Stimulated activated CD8-positive, alpha-beta memory T cell treated with anti-CD3 and anti-CD28 coated beads, Interleukin-4, amount 100 ng/mL, for 24 hours (primary cell): Measurements from ENCODE around the gene VSTM4.

Experiments used
- DNase-seq: peaks from one replicate; pipeline ENCODE4 v3.0.0-alpha.2; 2020; ENCODE audit warnings: low read depth

Gene VSTM4

DNA sequence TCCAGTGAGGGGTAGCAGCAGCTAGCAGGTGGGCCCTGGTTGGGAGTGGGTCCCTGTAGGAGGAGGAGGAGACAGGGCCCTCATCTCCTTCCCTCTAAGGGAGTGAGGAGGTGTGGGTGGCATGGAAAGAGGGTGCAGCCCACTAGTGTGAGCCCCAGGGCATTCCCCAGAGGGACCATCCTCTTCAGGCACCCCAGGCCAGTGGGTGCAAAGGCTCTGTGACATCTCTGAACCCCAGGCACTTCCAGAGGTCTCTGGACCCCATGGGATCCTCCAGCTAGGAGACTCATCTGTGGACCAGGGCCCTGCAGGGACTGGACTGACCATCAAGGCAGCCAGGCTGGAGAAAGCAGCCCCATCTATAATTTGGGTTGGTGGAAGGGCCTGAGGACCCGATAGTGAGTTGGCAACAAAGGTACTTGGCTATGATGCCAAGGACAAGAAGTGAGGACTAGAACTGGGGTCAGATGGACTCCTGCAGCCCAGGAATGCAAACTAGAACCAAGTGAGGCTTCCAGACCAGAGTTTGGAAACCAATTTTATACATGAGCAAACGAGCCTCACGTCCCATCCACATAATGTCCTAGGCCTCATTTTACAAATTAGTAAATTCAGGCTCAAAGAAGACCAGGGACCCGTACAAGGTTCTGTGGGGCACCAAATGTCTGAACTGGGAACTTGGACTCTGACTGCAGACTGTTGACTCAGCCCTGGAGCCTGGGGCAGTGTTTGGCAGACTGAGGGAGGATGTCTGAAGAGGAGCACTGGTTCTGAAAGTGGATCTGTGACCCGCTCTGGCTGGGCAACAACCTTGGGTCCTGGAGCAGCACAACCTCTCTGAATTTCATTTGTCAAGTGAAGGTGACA lies 1.4 kb upstream of the VSTM4 start:
- DNase-seq: no peak

DNA sequence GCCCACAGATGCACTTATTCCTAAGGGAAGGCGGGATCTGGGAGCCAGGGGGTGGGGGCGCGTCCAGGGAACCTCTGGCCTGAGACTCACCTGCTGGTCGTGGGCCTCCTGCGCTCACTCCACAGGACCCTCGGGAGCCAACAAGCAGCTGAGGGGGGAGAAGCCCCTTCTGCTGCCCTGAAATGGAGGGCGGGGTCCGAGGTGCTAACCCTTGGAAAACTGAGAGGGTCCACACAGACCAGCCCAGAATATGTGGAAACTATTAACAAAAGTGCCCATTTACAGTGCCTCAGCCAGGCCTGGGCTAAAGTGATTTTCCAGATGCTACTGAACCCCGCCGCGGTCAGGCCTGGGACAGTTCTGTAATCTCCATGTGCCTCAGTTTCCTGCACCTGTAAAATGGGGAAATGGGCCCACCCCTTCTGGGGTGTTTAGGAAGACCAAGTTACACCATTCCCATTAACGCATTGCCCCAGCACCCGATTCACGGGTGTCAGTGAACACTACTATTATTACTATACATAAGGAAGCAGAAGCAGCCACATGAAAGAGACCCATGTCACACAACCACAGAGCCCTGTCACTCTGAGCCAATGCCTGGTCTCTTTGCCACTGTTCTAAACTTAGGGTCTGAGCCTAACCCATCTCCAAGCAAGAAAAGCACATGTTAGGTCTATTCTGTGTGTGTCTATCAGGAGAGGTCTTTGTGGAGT lies 630 bp upstream of the VSTM4 start:
- no peak for DNase-seq

DNA sequence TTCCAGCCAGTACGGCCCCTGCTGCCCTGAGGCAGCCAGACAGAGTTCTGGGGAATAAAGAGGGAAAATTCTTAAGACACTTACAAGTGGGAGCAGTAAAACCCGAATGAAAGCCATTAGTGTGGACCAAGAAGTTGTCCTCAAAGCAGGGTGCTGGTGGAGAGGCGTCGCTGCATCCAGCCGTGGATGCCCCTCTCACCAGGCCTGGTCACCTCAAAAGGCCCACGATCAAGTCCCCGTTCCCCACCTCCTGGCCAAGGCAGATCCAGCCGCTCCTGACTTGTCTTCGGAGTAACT lies 656 bp downstream of the VSTM4 start:
- DNase-seq: no peak

DNA sequence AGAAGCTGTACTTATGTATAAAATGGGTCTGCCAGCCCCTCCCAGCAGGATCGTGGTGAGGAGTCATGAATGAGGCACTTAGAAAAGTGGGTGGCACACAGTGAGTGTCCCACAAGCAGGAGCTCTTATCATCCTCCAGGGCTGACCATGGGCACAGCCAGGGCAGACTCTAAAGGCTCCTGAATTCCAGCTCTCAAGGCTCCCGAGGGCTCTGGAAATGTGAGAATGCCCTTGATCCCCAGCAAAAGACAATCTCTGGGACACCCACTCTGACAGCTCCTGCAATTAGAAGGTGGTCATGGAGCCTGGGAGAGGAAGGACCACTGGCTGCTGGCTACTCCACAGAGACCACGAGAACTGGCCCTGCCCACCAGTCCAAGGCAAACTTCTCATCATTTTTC lies 1.6 kb downstream of the VSTM4 start:
- DNase-seq: no peak

DNA sequence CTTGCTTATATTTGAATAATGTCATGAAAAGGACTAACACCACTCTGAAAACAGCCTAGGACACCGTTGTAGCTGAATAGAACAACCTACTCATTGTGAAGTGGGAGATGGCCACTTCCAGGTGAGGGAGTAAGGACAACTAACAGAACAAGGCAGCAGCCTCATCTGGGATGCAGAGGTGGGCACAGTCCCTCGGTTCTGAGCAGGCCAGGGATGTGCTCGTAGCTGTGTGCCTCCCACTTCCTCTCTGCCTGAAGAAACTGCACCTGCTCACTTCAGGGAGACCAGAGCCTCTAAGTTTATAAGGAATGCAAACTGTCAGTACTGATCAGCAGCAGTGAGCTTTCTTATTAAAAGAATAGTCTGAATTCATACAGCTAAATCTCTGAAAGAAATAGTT lies 2.5 kb downstream of the VSTM4 start:
- DNase-seq: no peak

DNA sequence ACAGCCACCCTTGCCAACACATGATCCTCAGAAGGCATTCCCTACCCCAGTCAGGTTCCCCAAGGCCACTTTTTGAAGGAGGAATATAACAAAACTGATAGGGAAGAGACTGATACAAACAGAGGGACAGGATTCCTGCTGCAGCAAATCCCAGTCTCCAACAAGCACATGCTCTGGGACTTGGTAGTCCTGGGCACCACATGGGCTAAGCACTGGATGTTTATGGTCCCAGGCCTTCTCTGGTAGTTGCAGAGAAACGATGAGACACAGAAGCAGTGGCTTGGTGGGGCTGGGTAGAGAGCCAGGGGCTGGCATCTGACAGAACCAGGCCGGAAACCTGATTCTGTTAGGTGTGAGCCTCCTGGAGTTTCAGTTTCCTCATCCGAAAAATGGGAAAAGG lies 3.2 kb downstream of the VSTM4 start:
- no peak for DNase-seq

DNA sequence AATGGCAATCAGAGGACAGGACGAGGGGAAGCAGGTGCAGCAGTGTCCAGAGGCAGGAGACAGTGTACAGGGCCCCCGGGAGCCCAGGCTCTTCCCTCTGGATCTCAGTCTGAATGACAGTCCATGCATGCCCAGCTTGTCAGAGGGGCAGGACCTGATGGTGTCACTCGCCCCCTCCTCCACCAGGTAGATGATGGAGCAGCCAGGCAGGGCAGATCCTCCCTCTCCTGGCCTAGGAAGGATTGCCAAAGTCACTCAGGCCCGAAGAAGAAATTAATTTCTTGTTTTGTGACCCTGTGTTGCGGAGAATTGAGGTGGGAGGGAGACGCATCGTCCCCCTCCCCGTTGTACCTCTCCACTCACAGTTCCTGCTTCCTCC lies 4.0 kb downstream of the VSTM4 start:
- no peak for DNase-seq

DNA sequence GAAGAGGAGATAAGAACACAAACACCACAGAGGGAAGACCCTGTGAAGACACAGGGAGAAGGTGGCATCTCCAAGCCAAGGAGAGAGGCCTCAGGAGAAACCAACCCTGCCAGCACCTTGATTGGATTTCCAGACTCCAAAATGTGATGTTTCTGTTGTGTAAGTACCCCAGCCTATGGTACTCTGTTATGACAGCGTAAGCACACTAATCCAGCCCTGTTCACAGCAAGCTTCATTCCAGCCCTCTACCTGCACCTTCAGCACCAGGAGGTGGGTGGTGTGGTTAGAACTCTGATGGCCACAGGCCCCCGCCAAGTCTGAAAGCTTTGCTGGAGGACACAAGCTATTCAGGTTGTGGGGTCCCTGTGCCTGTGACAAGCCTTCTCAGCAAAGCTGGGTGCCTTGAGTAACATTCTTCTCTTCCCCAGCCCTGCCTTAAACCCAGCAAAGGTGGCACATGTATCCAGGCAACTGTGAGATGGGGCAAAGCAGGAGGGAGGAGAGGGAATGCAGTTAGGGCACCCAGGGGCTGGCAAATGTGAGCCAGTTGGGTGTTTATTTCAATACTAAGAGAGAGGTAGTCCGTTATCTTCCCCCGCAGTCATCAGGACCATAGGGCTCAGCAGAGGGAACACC lies 4.5 kb downstream of the VSTM4 start:
- DNase-seq: no peak

DNA sequence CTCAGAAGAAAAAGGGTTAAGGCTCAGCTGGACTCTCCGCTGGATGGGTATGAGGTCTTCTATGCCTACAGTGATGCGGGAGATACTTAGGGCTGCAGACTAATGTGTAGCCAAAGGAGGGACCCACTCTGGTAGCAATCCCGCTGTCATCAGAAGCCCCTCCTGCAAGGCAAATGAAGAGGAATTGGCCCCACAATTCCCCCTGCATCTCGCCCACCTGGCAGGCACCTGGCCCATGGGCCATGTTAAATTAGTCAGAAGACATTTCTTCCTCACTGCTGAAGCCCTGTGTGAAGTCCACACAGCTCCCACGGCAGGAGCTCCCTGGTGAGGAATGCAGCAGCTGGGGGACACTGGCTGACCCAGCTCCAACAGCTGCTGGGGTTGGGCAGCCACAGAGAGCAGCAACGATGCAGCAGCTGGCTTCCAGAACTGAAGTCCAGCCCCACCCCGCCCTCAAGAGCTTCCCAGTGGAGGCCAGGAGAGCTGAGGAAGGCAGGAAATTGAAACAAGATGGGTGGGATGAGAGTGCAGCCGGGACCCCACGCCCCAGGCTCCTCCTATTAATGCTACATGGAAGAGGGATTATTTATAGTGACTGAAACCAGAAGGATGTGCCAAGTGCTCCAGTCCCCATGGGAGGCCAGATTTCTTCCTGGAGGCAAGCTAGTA lies 5.5 kb downstream of the VSTM4 start:
- no peak for DNase-seq

DNA sequence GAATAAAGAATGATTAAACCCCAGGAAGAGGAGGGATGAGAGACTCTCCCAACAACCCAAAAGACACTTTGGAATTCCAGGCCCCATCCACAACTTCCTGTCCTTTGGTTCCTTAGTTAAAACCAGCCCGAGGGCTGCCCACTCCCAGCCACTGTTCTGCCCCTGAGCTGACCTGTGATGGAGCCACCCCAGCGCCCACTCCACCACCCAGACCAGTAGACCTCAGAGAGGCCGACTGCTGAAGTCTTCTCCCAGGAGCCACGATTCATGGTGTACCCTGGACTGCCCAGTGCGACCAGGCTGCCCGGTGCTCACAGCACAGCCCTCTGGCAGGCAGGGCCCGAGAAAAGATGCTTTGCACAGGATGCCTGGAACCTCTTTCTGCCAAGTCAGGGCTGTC lies 6.7 kb downstream of the VSTM4 start:
- DNase-seq: no peak

DNA sequence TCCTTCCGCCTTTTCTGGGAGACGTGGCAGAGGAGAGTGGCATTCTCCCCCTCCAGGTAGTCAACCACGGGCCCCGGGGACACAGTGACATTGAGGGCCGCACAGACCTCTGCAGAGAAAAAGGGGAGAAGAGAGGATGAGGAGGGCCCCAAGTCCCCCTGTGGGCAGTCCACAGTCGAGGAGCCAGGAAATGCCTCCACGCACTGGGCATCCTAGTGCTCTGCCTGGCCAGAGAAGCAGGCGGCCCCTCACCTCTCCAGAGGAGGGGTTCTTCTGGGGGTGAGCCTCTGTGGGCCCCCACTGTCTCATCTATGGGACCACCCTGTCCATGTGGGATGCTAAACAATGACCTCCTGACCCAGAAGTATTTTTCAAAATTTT lies 7.4 kb downstream of the VSTM4 start:
- no peak for DNase-seq

DNA sequence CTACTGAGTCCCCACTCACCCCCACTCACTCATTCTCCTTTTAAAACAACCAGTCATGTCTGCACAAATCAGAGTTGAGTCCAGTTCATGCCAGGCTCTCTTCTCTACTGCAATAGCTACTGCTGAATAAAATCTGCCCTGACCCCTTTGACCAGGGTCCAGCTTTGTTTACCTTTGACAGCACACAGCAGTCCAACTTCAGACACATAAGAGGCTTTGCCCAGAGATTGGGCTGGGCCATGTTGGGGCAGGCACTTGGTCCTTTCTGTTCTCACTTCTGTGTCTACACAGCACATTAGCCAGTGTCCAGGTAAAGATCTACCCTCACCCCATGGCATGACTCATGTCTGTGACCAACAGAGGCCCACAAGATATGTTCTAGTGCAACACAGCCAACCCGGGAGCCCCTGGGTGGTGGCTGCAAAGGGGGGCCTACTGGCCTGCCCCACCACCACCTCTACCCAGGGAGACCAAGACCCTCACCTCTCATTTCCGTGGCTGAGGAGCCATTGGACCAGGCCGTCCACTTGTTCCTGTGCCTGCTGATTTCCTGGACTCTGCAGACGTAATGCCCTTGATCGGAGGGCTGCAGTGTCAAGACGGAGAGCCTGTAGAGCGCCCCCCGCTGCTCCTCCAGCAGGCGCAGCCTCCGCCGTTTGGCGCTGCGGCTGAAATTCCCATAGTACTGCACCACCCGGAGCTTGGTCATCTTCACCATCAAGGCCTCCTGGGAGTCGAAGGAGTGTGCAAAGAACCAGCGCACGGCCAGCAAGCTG lies 8.0 kb downstream of the VSTM4 start:
- no peak for DNase-seq

DNA sequence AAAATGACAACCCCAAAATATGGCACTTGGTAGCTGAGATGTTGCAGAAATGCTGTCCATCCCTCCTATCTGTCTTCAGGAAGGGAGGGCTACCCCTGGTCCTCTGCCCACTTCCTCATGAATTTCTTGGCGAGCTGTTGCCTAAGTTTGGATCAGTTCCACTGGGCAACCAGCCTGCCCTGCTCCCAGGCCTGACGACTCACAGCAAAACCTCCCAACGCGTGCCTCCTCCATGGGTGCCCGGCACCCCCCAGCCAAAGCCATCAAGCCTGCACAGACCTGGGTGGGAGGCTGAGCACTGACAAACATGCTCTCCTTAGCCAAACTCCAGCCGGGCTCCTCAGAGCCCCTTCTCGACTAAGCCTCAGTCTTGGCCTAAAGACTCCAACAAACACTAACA lies 8.9 kb downstream of the VSTM4 start:
- DNase-seq: no peak

DNA sequence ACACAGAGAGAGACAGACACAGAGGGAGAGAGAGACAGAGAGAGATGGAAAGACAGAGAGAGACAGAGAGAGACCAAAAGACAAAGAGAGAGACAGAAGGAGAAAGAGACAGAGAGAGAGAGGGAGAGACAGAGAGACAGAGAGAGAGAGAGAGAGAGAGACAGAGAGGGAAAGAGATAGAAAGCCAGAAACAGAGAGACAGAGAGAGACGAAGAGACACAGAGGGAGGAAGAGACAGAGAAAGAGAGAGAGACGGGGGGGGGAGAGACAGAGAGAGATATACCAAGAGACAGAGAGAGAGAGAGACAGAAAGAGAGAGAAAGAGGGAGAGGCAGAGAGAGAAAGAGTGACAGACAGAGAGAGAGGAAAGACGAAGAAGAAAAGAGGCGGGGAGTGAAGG lies 10.2 kb downstream of the VSTM4 start:
- no peak for DNase-seq

DNA sequence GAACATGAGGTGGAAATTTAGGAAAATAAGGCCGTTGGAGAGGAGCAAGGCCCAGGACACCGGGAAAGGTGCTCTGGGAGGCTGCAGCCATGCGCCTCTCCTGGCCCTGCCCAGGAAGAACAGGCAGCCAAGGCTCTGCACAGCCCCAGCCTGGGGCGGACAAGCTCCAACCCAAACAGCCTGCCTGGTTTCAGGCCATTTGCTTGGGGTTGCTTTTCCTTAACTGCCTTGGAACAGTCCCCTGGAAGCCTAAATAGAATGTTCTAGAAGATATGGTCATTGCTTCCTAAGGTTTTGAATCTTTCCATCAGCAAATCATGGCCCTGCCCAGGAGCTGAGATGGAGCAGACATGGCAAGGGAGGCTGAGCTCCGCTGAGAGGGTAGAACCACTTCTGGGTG lies 11.0 kb downstream of the VSTM4 start:
- DNase-seq: no peak

DNA sequence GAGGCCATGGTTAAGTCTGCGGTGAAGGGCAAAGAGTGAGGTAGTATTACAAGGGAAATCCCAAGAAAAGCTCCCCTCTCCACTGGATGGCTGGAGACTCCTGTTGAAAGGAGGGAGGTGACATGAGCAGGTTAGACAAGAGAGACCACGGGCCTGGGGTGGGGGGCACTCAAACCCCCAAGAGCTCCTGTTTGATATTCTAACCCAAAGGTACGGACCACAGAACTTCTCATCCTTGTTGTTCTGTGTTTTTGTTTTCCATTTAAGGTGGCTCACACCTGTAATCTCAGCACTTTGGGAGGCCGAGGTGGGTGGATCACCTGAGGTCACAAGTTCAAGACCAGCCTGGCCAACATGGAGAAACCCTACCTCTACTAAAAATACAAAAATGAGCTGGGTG lies 11.6 kb downstream of the VSTM4 start:
- DNase-seq: no peak

DNA sequence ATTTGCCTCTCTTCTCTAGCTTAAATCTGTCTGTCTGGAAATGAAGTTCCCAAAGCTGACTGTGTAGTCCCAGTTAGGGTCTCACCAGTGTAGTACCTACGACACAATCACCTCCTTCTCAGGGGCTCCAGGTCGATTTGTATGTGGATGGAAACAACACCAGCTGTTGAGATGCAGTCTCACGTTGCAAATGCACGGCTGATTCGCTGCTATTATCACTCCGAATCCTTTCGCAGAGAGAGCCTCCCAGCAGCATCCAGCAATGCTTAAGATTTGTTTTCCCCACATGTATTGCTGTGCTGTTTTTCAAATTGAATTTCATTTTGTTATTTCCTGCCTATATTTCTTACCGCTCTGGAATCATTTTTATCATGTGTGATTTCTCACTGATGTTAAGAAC lies 16.3 kb downstream of the VSTM4 start:
- no peak for DNase-seq

DNA sequence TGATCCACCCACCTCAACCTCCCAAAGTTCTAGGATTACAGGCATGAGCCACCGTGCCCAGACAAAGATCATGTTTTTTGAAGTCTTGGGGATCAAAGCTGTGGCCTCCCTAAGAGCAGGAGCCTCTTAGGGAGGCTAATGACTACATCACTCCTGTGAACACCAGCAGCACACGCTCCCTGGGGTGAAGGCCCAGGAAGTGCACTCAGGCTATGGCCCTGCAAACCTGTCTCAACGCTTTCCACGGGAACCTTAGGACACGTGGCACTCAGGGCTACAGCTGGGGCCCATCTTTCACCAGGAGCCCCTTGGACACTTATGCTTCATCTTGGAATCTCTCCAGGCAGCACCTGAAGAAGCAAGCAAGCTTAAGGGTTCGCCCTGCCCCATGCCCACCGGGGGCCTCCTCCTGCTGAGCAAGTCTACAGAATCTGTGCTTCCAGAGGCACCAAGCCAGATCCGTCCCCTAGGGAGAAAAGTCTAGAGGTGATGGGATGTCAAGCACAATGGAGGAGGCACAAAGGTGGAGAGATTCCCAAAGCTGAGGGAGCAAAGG lies 18.4 kb downstream of the VSTM4 start:
- no peak for DNase-seq

DNA sequence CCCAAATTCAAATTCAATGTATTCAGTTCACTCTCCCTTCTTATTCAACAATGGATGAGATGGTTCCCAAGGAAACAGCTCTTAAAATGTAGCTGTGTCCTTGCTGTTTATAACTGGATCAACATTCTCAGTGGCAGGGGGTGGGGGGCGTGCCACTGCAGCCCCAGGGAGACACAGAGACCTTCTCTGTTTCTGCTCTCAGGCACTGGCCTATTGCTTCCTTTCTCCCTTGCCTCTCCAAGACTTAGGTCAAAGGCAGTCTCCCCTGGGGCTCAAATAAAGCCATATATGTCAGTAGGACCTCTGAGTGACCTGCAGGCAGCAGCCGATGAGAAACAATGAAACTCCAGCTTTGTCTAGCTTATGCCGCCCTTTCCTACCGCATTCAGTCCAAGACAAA lies 20.7 kb downstream of the VSTM4 start:
- no peak for DNase-seq

DNA sequence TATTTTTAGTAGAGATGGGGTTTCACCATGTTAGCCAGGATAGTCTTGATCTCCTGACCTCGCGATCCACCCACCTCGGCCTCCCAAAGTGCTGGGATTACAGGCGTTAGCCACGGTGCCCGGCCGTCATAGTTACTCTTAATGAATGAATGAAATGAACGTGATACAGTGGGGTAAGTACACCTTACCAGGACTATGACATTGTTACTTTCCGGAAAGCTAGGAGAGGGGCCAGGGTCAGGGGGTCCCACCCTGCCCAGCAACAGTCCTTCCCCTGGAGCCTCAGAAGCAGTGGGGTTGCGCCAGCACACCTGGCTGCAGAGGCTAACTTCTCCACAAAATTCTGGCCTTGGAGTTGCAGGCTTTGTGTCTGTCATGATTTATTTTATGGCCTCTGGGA lies 21.4 kb downstream of the VSTM4 start:
- no peak for DNase-seq

DNA sequence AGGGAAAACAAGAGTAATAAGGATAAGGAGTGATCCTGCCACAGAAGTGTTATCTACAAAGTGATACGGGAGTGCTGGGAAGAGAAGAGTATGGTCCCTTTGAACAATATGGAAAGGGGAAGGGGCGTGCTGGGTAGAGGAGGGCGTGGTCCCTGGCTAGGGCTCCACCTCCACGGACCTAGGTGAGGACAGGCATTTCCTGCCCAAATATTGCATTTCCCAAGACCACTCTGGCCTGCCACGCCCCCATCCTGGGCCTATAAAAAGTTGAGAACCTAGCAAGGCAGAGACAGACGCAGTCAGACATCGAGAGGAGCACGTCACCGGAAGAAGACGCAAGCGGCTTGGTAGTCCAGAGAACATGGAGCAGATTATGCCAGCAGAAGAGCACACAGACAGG lies 22.8 kb downstream of the VSTM4 start:
- DNase-seq: no peak
